Activated B cell treated with CpG ODN at 0.5 μM for 24 hours (primary cell): Measurements from ENCODE around the gene RBPMS2. TPM values are rescaled to one million over a fixed set of nuclear protein-coding genes. Genes with fewer than 3 reads are reported as not detected.
"Not testable (repeated sequence)": the region's sequence is repeated elsewhere in the genome, so short reads cannot be mapped to it uniquely, and the experiment has no call there.

Experiments
- ATAC-seq: fragments of 200-7000 bp; cut with Tn5 transposase; one replicate; pipeline ENCODE4 v1.10.0; 2021; ENCODE audit warnings: low read depth, mild to moderate bottlenecking, moderate library complexity
- CTCF ChIA-PET: fragments of 350-600 bp; sonication (Branson Sonifier 250); formaldehyde crosslinking; loops from one replicate; lab custom pipeline; 2021; ENCODE audit warnings: antibody characterized with exemption; lab: Charles Lee
- POLR2A ChIA-PET: fragments of 350-600 bp; sonication (Branson Sonifier 250); formaldehyde crosslinking; loops from one replicate; lab custom pipeline; 2021; ENCODE audit warnings: antibody characterized with exemption; lab: Charles Lee
- DNase-seq: peaks from one replicate; pipeline ENCODE4 v3.0.0; 2022
- H3K27ac Mint-ChIP-seq: one replicate; pipeline ENCODE4 v1.8.0; 2020; ENCODE audit warnings: mixed read lengths
- H3K27me3 Mint-ChIP-seq: one replicate; pipeline ENCODE4 v1.8.0; 2021; ENCODE audit warnings: mixed read lengths
- H3K36me3 Mint-ChIP-seq: one replicate; pipeline ENCODE4 v1.8.0; 2021; ENCODE audit warnings: low read depth, mixed read lengths
- H3K4me1 Mint-ChIP-seq: one replicate; pipeline ENCODE4 v1.8.0; 2021; ENCODE audit warnings: mixed read lengths
- H3K4me3 Mint-ChIP-seq: one replicate; pipeline ENCODE4 v1.8.0; 2020; ENCODE audit warnings: mild to moderate bottlenecking, mixed read lengths
- H3K9me3 Mint-ChIP-seq: one replicate; pipeline ENCODE4 v1.8.0; 2020; ENCODE audit warnings: mixed read lengths
- intact Hi-C: fragments of 100-400 bp; cut with micrococcal nuclease; formaldehyde crosslinking; loops from one replicate; pipeline ENCODE4 v1.15.1; 2024
- total RNA-seq: library from RNA; stranded (reverse); gene quantifications from 2 replicates; pipeline ENCODE4 v1.2.3, GENCODE V29; 2022
- TF ChIP-seq, protein P1 (sequence below): fragments of 200-600 bp; IDR thresholded peaks from one replicate; pipeline ENCODE4 v1.8.0; 2022; ENCODE audit warnings: antibody characterized with exemption, mild to moderate bottlenecking

Gene RBPMS2
- total RNA-seq, 1 donor from 2014 or later, result 0.93 TPM

- Mint-ChIP-seq H3K9me3 (no peaks in the 10 kb centered on the region), H3K27me3 (no peaks in the 10 kb centered on the region), H3K4me1 (no peaks in the 10 kb centered on the region), H3K4me3 (no peak overlapping the region), H3K36me3 (no peaks in the 10 kb centered on the region), H3K27ac (no peak overlapping the region)
- POLR2A ChIA-PET, result no interaction called here
- CTCF ChIA-PET, result no interaction called here
- ATAC-seq (no peak), DNase-seq (no peak)
- intact Hi-C loops, result no loop called here
- TF ChIP-seq, protein P1, sequence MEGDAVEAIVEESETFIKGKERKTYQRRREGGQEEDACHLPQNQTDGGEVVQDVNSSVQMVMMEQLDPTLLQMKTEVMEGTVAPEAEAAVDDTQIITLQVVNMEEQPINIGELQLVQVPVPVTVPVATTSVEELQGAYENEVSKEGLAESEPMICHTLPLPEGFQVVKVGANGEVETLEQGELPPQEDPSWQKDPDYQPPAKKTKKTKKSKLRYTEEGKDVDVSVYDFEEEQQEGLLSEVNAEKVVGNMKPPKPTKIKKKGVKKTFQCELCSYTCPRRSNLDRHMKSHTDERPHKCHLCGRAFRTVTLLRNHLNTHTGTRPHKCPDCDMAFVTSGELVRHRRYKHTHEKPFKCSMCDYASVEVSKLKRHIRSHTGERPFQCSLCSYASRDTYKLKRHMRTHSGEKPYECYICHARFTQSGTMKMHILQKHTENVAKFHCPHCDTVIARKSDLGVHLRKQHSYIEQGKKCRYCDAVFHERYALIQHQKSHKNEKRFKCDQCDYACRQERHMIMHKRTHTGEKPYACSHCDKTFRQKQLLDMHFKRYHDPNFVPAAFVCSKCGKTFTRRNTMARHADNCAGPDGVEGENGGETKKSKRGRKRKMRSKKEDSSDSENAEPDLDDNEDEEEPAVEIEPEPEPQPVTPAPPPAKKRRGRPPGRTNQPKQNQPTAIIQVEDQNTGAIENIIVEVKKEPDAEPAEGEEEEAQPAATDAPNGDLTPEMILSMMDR, result no peak
Observed at GRCh38 chr15:64746356-64746755, 29.0 kb downstream of the RBPMS2 start.

- H3K36me3 Mint-ChIP-seq, result no peaks in the 10 kb centered on the region
- no peaks in the 10 kb centered on the region for H3K9me3 Mint-ChIP-seq
- no peaks in the 10 kb centered on the region for H3K4me1 Mint-ChIP-seq
- ATAC-seq (no peak), DNase-seq (no peak)
- no peaks in the 10 kb centered on the region for H3K27me3 Mint-ChIP-seq
- H3K4me3 Mint-ChIP-seq, result no peak overlapping the region
- H3K27ac Mint-ChIP-seq, result no peak overlapping the region
- POLR2A ChIA-PET, result no interaction called here
- TF ChIP-seq, protein P1, result no peak
- CTCF ChIA-PET, result interaction anchor here (1.8 kb wide), 1 partner anchor 67 kb away, joined by 5 read pairs; no protein-coding TSS in a partner anchor
- intact Hi-C loops, result no loop called here
Observed at GRCh38 chr15:64743691-64744090, 31.7 kb downstream of the RBPMS2 start.

DNA sequence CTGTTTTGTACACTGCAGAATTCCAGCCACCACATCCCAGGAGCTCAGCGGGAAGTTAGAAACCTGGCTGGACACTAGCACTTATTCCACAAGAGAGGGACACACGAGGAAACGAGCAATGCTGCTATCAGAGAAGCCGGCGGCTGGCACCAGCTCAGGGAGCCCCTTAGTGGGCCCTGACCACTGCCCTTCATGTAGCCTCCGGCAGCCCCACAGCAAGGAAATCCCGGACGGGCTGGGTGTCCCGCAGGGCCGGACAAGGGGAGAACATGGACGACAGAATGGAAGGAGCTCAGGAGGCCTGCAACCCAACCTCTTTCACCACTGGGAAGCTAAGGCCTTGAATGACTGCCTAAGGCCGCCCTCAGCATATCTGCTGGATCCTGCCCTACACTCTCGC lies 32.5 kb downstream of the RBPMS2 start:
- Mint-ChIP-seq H3K36me3 (no peaks in the 10 kb centered on the region), H3K27ac (no peak overlapping the region), H3K9me3 (no peaks in the 10 kb centered on the region), H3K4me3 (no peak overlapping the region), H3K27me3 (no peaks in the 10 kb centered on the region), H3K4me1 (no peaks in the 10 kb centered on the region)
- ATAC-seq, result no peak
- DNase-seq, result no peak
- ChIA-PET CTCF (interaction anchor here (1.8 kb wide), 1 partner anchor 67 kb away, joined by 5 read pairs; no protein-coding TSS in a partner anchor), POLR2A (no interaction called here)
- TF ChIP-seq, protein P1, result no peak
- intact Hi-C loops, result no loop called here

GRCh38 chr15:64742385-64742784 lies 33.0 kb downstream of the RBPMS2 start:
- CTCF ChIA-PET, result no interaction called here

DNA sequence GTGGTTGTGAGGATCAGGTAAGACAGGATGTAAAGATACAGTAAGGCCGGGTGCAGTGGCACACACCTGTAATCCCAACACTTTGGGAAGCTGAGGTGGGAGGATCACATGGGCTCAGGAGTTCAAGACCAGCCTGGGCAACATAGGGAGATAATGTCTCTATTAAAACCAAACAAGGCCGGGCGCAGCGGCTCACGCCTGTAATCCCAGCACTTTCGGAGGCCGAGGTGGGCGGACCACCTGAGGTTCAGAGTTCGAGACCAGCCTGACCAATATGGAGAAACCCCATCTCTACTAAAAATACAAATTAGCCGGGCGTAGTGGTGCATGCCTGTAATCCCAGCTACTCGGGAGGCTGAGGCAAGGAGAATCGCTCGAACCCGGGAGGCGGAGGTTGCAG lies 33.7 kb downstream of the RBPMS2 start:
- H3K9me3 Mint-ChIP-seq, ATAC-seq, DNase-seq, H3K4me3 Mint-ChIP-seq, H3K27me3 Mint-ChIP-seq, H3K36me3 Mint-ChIP-seq, H3K27ac Mint-ChIP-seq, intact Hi-C loops, H3K4me1 Mint-ChIP-seq: not testable (repeated sequence)
- ChIA-PET CTCF (interaction anchor here (0.8 to 1.8 kb wide), 2 partner anchors 68 to 69 kb away, joined by 3 to 8 read pairs; no protein-coding TSS in a partner anchor), POLR2A (interaction anchor here (0.7 kb wide), 2 partner anchors 56 to 1039 kb away, joined by 3 to 5 read pairs; no protein-coding TSS in a partner anchor)

More at GRCh38 chr15:64742385-64742784, 33.0 kb downstream of the RBPMS2 start:
- H3K4me1 Mint-ChIP-seq, result no peaks in the 10 kb centered on the region
- no peak overlapping the region for H3K27ac Mint-ChIP-seq
- ATAC-seq (no peak), DNase-seq (no peak)
- POLR2A ChIA-PET, result interaction anchor here (0.6 kb wide), 1 partner anchor 316 kb away, joined by 4 read pairs; no protein-coding TSS in a partner anchor
- no peaks in the 10 kb centered on the region for H3K27me3 Mint-ChIP-seq
- H3K4me3 Mint-ChIP-seq, result no peak overlapping the region
- intact Hi-C loops, result no loop called here
- H3K36me3 Mint-ChIP-seq, result no peaks in the 10 kb centered on the region
- TF ChIP-seq, protein P1, result no peak
- no peaks in the 10 kb centered on the region for H3K9me3 Mint-ChIP-seq
